Stomach smooth muscle (tissue), 2 donors: Measurements from ENCODE around the gene MED13L.

Experiments
- H3K27ac ChIP-seq: one replicate; pipeline ENCODE4 v1.7.0; 2013; ENCODE audit warnings: mild to moderate bottlenecking, low read length, inconsistent platforms
- H3K27me3 ChIP-seq, 2 donors: one replicate each; pipeline ENCODE4 v1.7.0; 2013; ENCODE audit warnings: low read length in 2 of 2; ENCODE audit not compliant: insufficient read depth in 2 of 2, control insufficient read depth in 1 of 2
- H3K36me3 ChIP-seq, 2 donors: one replicate each; pipeline ENCODE4 v1.7.0; 2013; ENCODE audit warnings: low read length in 2 of 2; ENCODE audit not compliant: control insufficient read depth in 2 of 2, insufficient read depth in 2 of 2
- H3K4me1 ChIP-seq: one replicate; pipeline ENCODE4 v1.7.0; 2013; ENCODE audit warnings: low read length; ENCODE audit not compliant: control insufficient read depth, insufficient read depth
- H3K4me3 ChIP-seq, 2 donors: one replicate each; pipeline ENCODE4 v1.7.0; 2013; ENCODE audit warnings: low read length in 2 of 2
- H3K9ac ChIP-seq, 2 donors: one replicate each; pipeline ENCODE4 v1.7.0; 2013; ENCODE audit warnings: low read length in 2 of 2, mild to moderate bottlenecking in 1 of 2
- H3K9me3 ChIP-seq, 2 donors: one replicate each; pipeline ENCODE4 v1.7.0; 2013; ENCODE audit warnings: low read length in 2 of 2; ENCODE audit not compliant: control insufficient read depth in 2 of 2
- donor health status: healthy.
- donor health status: Pancreatic carcinoma.

Gene MED13L

DNA sequence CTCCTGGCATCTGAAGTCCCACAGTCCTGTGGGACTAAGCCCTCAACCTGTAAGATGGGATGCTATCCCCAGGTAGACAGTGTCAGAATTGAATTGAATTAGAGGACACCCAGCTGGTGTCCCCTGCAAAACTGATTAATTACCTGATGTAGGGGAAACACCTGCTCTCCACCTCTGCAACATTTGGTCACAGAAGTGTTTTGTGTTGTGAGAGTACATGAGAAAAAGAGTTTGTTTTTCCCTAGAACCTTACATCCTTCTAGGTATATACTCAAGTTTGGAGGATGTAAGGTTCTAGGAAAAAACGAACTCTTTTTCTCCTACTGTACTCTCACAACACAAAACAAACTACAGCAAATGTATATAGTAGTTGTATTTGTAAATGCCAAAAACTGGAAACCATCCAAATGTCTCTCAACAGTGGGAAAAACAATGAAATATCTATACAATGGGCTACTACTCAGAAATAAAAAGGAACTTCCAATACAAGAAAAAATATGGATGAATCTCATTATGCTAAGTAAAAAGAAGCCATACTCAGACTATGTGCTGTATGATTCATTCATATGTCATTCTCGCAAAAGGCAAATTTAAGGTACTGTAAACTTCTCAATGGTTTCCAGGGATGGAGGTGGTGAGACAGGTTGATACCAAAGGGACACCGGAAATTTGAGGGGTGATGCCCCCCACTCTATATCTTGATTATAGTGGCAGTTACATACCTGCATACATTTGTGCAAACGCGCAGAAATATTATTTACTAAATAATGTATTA is 160.7 kb downstream of the MED13L start:
- H3K4me3 ChIP-seq: no peak overlapping the region

GRCh38 chr12:116113398-116114130 is 163.9 kb downstream of the MED13L start:
- no peaks in the 10 kb centered on the region for H3K27me3 ChIP-seq
- no peaks in the 10 kb centered on the region for H3K36me3 ChIP-seq
- H3K4me3 ChIP-seq: no peak overlapping the region
- no peaks in the 10 kb centered on the region for H3K4me1 ChIP-seq
- H3K9ac ChIP-seq: no peak overlapping the region
- H3K9me3 ChIP-seq: no peaks in the 10 kb centered on the region
- H3K27ac ChIP-seq: no peak overlapping the region

More for the DNA sequence above, 160.7 kb downstream of the MED13L start:
- Histone ChIP-seq H3K27me3 (no peaks in the 10 kb centered on the region), H3K27ac (no peak overlapping the region), H3K9ac (no peak overlapping the region), H3K9me3 (no peaks in the 10 kb centered on the region), H3K4me1 (no peaks in the 10 kb centered on the region), H3K36me3 (no peaks in the 10 kb centered on the region)

DNA sequence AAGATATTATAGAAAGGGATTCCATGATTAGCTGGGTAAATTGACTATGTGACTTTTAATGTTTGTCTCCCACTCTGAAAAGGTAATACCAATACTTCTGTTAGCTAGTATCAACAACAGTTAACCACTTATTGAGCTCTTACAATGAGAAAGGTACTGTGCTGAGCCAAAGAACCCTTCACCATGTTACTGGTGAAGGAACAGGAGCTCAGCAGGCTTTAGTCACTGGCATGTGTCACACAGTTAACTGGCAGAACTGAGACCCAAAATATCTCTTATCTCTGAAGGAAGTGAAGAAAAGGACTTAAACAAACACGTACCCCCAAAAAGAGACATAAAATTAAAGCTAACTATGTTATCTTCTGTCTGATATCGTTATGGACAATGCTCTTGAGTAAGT is 170.6 kb downstream of the MED13L start:
- no peaks in the 10 kb centered on the region for H3K27me3 ChIP-seq
- H3K4me3 ChIP-seq: no peak overlapping the region
- no peaks in the 10 kb centered on the region for H3K4me1 ChIP-seq
- H3K27ac ChIP-seq: no peak overlapping the region
- H3K9me3 ChIP-seq: no peaks in the 10 kb centered on the region
- H3K36me3 ChIP-seq: peaks cover 0 to 4% of the 10 kb centered on the region in 2 donors
- no peak overlapping the region for H3K9ac ChIP-seq

- Histone ChIP-seq H3K36me3 (peaks cover 0 to 4% of the 10 kb centered on the region in 2 donors), H3K9ac (no peak overlapping the region), H3K4me1 (no peaks in the 10 kb centered on the region), H3K27ac (no peak overlapping the region), H3K27me3 (no peaks in the 10 kb centered on the region), H3K4me3 (no peak overlapping the region), H3K9me3 (no peaks in the 10 kb centered on the region)
Measured at GRCh38 chr12:116104167-116104767, 173.2 kb downstream of the MED13L start.

DNA sequence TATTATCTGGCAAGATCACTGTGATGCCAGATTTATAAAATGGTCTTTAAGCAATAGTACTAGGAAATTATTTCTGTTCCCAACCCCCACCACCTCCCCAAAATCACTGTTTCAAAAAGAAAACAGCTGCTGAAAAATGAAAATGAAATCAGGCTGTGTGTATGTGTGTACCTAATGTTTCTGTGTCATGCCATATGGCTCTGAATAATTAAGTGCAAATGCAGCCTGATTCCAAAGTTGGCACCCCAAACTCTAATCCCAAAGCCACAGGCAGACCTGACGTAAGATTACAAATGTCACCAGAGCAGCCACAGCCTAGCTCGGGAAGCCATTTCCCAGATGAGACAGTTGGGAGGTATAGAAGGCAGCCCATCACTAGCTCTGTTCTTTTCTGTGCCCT is 175.5 kb downstream of the MED13L start:
- peaks cover 0 to 4% of the 10 kb centered on the region in 2 donors for H3K36me3 ChIP-seq
- H3K4me1 ChIP-seq: no peaks in the 10 kb centered on the region
- H3K9ac ChIP-seq: no peak overlapping the region
- no peaks in the 10 kb centered on the region for H3K27me3 ChIP-seq
- no peaks in the 10 kb centered on the region for H3K9me3 ChIP-seq
- no peak overlapping the region for H3K27ac ChIP-seq
- H3K4me3 ChIP-seq: no peak overlapping the region

GRCh38 chr12:116099652-116100432 is 177.7 kb downstream of the MED13L start:
- Histone ChIP-seq H3K27ac (no peak overlapping the region), H3K9me3 (no peaks in the 10 kb centered on the region), H3K27me3 (no peaks in the 10 kb centered on the region), H3K4me3 (no peak overlapping the region), H3K4me1 (no peaks in the 10 kb centered on the region), H3K36me3 (no peaks in the 10 kb centered on the region), H3K9ac (no peak overlapping the region)

GRCh38 chr12:116096874-116097273 is 180.6 kb downstream of the MED13L start:
- no peaks in the 10 kb centered on the region for H3K36me3 ChIP-seq
- H3K9ac ChIP-seq: no peak overlapping the region
- H3K27me3 ChIP-seq: no peaks in the 10 kb centered on the region
- H3K27ac ChIP-seq: no peak overlapping the region
- H3K4me3 ChIP-seq: no peak overlapping the region
- no peaks in the 10 kb centered on the region for H3K9me3 ChIP-seq
- H3K4me1 ChIP-seq: no peaks in the 10 kb centered on the region

DNA sequence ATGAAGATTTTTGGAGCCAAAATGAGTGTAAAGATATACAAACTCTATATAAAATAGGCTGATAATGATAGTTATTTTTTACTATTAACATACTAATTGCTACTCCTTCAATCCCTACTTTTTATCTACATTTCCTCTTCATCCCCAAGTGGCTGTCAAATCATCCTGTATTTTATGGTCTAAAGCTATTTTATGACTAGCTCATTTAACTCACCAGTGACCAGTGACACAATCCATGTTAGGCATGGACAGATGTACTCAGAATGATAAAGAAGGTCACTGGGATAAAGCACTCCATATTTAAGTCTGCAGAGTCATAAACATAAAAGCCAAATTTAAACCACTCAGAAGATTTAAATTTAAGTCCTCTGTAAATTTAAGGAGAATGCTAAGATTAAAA is 183.0 kb downstream of the MED13L start:
- H3K27ac ChIP-seq: no peak overlapping the region
- H3K9me3 ChIP-seq: no peaks in the 10 kb centered on the region
- H3K36me3 ChIP-seq: no peaks in the 10 kb centered on the region
- H3K4me3 ChIP-seq: no peak overlapping the region
- no peaks in the 10 kb centered on the region for H3K4me1 ChIP-seq
- no peaks in the 10 kb centered on the region for H3K27me3 ChIP-seq
- H3K9ac ChIP-seq: no peak overlapping the region

- no peaks in the 10 kb centered on the region for H3K27me3 ChIP-seq
Measured at GRCh38 chr12:116093915-116094314, 183.6 kb downstream of the MED13L start.

GRCh38 chr12:116092776-116093175 is 184.7 kb downstream of the MED13L start:
- Histone ChIP-seq H3K4me3 (no peak overlapping the region), H3K27ac (no peak overlapping the region), H3K9ac (no peak overlapping the region), H3K4me1 (no peaks in the 10 kb centered on the region), H3K27me3 (no peaks in the 10 kb centered on the region), H3K36me3 (no peaks in the 10 kb centered on the region), H3K9me3 (no peaks in the 10 kb centered on the region)

More at GRCh38 chr12:116093915-116094314, 183.6 kb downstream of the MED13L start:
- Histone ChIP-seq H3K9ac (no peak overlapping the region), H3K27ac (no peak overlapping the region), H3K36me3 (no peaks in the 10 kb centered on the region), H3K4me3 (no peak overlapping the region), H3K9me3 (no peaks in the 10 kb centered on the region), H3K4me1 (no peaks in the 10 kb centered on the region)
